Measurements from ENCODE around the gene ASCC3. TPM values are rescaled to one million over a fixed set of nuclear protein-coding genes. Genes with fewer than 3 reads are reported as not detected.

ASCC3 gene
- total RNA-seq, 1 experiment from 2014 or later, result 40.5 TPM

DNA sequence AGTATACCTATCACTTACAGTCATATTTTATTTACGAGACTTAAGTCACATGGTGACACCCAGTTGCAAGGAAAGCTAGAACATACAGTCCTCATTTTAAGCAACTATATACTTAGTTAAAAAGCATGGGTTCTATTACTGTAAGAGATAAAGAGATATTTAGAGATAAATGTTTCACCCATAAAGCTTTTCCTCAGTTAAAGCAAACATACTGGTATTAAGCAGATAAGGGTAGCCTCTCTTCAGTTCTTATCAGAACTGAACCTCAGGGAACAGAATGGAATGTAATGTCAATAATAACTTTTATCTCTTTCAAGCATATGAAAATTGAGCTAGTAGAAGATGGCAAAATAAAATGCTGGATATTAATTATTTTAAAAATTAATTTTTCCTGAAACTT, 9.9 kb upstream of the ASCC3 start:
- ChIA-PET POLR2A (no interaction called here), RAD21 (ENCODE audit: low non-redundant PET in 1 of 2, low total read pairs in 2 of 2, uncharacterized antibody in 2 of 2, unreplicated experiment in 2 of 2) (no interaction called here), CTCF (no interaction called here)
- Histone ChIP-seq H3K79me2 (ENCODE audit: insufficient read depth, low read length) (no peaks in the 10 kb centered on the region), H3K9me2 (ENCODE audit: insufficient read depth) (no peaks in the 10 kb centered on the region), H3K9ac (ENCODE audit: low read length) (no peak overlapping the region), H3K27ac (ENCODE audit: low read depth, low read length) (no peak overlapping the region), H4K20me1 (ENCODE audit: insufficient read depth) (no peaks in the 10 kb centered on the region), H3K27me3 (ENCODE audit: insufficient read depth, low read length) (no peaks in the 10 kb centered on the region), H3K36me3 (ENCODE audit: control insufficient read depth in 1 of 2, insufficient read depth in 2 of 2, low read length in 2 of 2) (no peaks in the 10 kb centered on the region), H3K9me3 (ENCODE audit: control insufficient read depth in 1 of 2, insufficient read depth in 1 of 2, low read depth in 1 of 2, low read length in 2 of 2) (no peaks in the 10 kb centered on the region), H3K4me2 (ENCODE audit: low read length) (no peak overlapping the region), H3K4me3 (replicated peaks in 1 of 2; ENCODE audit: low read depth in 1 of 2, low read length in 2 of 2) (no peak overlapping the region), H2AFZ (ENCODE audit: low read depth, low read length, poor library complexity, severe bottlenecking) (no peak overlapping the region), H3K4me1 (ENCODE audit: control insufficient read depth in 1 of 2, insufficient read depth in 2 of 2, low read length in 2 of 2) (no peaks in the 10 kb centered on the region)
- BruUV-seq (replicated peaks), result no TSS peak
- intact Hi-C loops (cut with micrococcal nuclease), result no loop called here
- no peak for DNase-seq (ENCODE audit: low read depth, low spot score)
- TF ChIP-seq RAD21 (IDR thresholded peaks at IDR 0.05; ENCODE audit: low read depth) (no peak), YY1 (IDR thresholded peaks at IDR 0.05; ENCODE audit: extremely low read depth, insufficient replicate concordance, low read depth, low read length) (no peak), ELF1 (IDR thresholded peaks at IDR 0.05; ENCODE audit: borderline replicate concordance, low read depth) (no peak), EZH2phosphoT487 (IDR thresholded peaks at IDR 0.05; ENCODE audit: borderline replicate concordance) (no peak), SRF (IDR thresholded peaks at IDR 0.05; ENCODE audit: low read depth) (no peak), FOSL1 (IDR thresholded peaks at IDR 0.05; ENCODE audit: low read depth) (no peak), SIN3A (IDR thresholded peaks at IDR 0.05; ENCODE audit: low read depth) (no peak), JUND (IDR thresholded peaks at IDR 0.05) (no peak), CEBPB (IDR thresholded peaks at IDR 0.05; ENCODE audit: low read depth) (no peak), ZFX (IDR thresholded peaks at IDR 0.05) (no peak), POLR2A (IDR thresholded peaks at IDR 0.05; ENCODE audit: borderline replicate concordance, extremely low read depth, insufficient read depth, insufficient read length) (no peak), TCF7L2 (IDR thresholded peaks at IDR 0.05; ENCODE audit: borderline replicate concordance, extremely low read depth, insufficient read depth, insufficient read length) (no peak), ZNF274 (IDR thresholded peaks at IDR 0.05; ENCODE audit: low read depth, low read length) (no peak), POLR2AphosphoS5 (IDR thresholded peaks at IDR 0.05; ENCODE audit: low read depth, low read length) (no peak)
- TF ChIP-seq, protein P1, sequence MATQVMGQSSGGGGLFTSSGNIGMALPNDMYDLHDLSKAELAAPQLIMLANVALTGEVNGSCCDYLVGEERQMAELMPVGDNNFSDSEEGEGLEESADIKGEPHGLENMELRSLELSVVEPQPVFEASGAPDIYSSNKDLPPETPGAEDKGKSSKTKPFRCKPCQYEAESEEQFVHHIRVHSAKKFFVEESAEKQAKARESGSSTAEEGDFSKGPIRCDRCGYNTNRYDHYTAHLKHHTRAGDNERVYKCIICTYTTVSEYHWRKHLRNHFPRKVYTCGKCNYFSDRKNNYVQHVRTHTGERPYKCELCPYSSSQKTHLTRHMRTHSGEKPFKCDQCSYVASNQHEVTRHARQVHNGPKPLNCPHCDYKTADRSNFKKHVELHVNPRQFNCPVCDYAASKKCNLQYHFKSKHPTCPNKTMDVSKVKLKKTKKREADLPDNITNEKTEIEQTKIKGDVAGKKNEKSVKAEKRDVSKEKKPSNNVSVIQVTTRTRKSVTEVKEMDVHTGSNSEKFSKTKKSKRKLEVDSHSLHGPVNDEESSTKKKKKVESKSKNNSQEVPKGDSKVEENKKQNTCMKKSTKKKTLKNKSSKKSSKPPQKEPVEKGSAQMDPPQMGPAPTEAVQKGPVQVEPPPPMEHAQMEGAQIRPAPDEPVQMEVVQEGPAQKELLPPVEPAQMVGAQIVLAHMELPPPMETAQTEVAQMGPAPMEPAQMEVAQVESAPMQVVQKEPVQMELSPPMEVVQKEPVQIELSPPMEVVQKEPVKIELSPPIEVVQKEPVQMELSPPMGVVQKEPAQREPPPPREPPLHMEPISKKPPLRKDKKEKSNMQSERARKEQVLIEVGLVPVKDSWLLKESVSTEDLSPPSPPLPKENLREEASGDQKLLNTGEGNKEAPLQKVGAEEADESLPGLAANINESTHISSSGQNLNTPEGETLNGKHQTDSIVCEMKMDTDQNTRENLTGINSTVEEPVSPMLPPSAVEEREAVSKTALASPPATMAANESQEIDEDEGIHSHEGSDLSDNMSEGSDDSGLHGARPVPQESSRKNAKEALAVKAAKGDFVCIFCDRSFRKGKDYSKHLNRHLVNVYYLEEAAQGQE (IDR thresholded peaks at IDR 0.05; ENCODE audit: low read depth), result no peak
- TF ChIP-seq, protein P2, sequence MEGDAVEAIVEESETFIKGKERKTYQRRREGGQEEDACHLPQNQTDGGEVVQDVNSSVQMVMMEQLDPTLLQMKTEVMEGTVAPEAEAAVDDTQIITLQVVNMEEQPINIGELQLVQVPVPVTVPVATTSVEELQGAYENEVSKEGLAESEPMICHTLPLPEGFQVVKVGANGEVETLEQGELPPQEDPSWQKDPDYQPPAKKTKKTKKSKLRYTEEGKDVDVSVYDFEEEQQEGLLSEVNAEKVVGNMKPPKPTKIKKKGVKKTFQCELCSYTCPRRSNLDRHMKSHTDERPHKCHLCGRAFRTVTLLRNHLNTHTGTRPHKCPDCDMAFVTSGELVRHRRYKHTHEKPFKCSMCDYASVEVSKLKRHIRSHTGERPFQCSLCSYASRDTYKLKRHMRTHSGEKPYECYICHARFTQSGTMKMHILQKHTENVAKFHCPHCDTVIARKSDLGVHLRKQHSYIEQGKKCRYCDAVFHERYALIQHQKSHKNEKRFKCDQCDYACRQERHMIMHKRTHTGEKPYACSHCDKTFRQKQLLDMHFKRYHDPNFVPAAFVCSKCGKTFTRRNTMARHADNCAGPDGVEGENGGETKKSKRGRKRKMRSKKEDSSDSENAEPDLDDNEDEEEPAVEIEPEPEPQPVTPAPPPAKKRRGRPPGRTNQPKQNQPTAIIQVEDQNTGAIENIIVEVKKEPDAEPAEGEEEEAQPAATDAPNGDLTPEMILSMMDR (IDR thresholded peaks at IDR 0.05 in 2 of 3, conservative IDR thresholded peaks at IDR 0.05 in 1 of 3; ENCODE audit: borderline replicate concordance in 1 of 3, insufficient read depth in 1 of 3, low read depth in 2 of 3, low read length in 2 of 3), result no peak
- TF ChIP-seq, protein P3, sequence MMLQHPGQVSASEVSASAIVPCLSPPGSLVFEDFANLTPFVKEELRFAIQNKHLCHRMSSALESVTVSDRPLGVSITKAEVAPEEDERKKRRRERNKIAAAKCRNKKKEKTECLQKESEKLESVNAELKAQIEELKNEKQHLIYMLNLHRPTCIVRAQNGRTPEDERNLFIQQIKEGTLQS (IDR thresholded peaks at IDR 0.05), result no peak
- TF ChIP-seq, protein P4, sequence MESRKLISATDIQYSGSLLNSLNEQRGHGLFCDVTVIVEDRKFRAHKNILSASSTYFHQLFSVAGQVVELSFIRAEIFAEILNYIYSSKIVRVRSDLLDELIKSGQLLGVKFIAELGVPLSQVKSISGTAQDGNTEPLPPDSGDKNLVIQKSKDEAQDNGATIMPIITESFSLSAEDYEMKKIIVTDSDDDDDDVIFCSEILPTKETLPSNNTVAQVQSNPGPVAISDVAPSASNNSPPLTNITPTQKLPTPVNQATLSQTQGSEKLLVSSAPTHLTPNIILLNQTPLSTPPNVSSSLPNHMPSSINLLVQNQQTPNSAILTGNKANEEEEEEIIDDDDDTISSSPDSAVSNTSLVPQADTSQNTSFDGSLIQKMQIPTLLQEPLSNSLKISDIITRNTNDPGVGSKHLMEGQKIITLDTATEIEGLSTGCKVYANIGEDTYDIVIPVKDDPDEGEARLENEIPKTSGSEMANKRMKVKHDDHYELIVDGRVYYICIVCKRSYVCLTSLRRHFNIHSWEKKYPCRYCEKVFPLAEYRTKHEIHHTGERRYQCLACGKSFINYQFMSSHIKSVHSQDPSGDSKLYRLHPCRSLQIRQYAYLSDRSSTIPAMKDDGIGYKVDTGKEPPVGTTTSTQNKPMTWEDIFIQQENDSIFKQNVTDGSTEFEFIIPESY (IDR thresholded peaks at IDR 0.05; ENCODE audit: extremely low read depth, insufficient replicate concordance, low read length), result no peak
- TF ChIP-seq, protein P5, sequence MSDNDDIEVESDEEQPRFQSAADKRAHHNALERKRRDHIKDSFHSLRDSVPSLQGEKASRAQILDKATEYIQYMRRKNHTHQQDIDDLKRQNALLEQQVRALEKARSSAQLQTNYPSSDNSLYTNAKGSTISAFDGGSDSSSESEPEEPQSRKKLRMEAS (IDR thresholded peaks at IDR 0.05), result no peak
- no peak for ATAC-seq

All from HCT116 (cell line).